Trophoblast cell (in vitro differentiated cells and primary cell): ENCODE results near the gene RNF157.

Experiments
- DNase-seq, 2 donors: peaks; one replicate each; pipeline ENCODE4 v3.0.0-alpha.2; 2016
- H2AFZ ChIP-seq: 2 replicates; pipeline ENCODE4 v1.6.1; 2013; ENCODE audit warnings: low read length, moderate library complexity, mild to moderate bottlenecking; ENCODE audit not compliant: insufficient read depth, poor library complexity
- H2AK5ac ChIP-seq: 2 replicates; pipeline ENCODE4 v1.6.1; 2013; ENCODE audit warnings: mild to moderate bottlenecking, low read length
- H2BK120ac ChIP-seq: 2 replicates; pipeline ENCODE4 v1.6.1; 2013; ENCODE audit warnings: low read length, mild to moderate bottlenecking, moderate library complexity; ENCODE audit not compliant: insufficient read depth, poor library complexity
- H2BK12ac ChIP-seq: 2 replicates; pipeline ENCODE4 v1.6.1; 2013; ENCODE audit warnings: mild to moderate bottlenecking, low read length, moderate library complexity
- H2BK5ac ChIP-seq: 2 replicates; pipeline ENCODE4 v1.6.1; 2013; ENCODE audit warnings: low read length, low read depth, moderate library complexity, mild to moderate bottlenecking; ENCODE audit not compliant: poor library complexity
- H3K14ac ChIP-seq: 2 replicates; pipeline ENCODE4 v1.6.1; 2013; ENCODE audit warnings: mild to moderate bottlenecking, low read length
- H3K18ac ChIP-seq: 2 replicates; pipeline ENCODE4 v1.6.1; 2013; ENCODE audit warnings: mild to moderate bottlenecking, low read length
- H3K23ac ChIP-seq: 2 replicates; pipeline ENCODE4 v1.6.1; 2013; ENCODE audit warnings: low read length
- H3K27ac ChIP-seq: 2 replicates; pipeline ENCODE4 v1.5.1; 2013; ENCODE audit warnings: low read depth, mild to moderate bottlenecking, inconsistent platforms, low read length, moderate library complexity
- H3K27me3 ChIP-seq: 2 replicates; pipeline ENCODE4 v1.6.1; 2013; ENCODE audit warnings: inconsistent platforms, mild to moderate bottlenecking, low read length, moderate library complexity; ENCODE audit not compliant: insufficient read depth
- H3K36me3 ChIP-seq, 2 experiments: 1 replicate in 1 of 2; 2 replicates in 1 of 2; pipeline ENCODE4 v1.6.1; 2013; ENCODE audit warnings: low read length in 2 of 2, mild to moderate bottlenecking in 2 of 2, moderate library complexity in 1 of 2; ENCODE audit not compliant: insufficient read depth in 2 of 2, control insufficient read depth in 1 of 2
- H3K4ac ChIP-seq: 2 replicates; pipeline ENCODE4 v1.6.1; 2013; ENCODE audit warnings: low read depth, mild to moderate bottlenecking, low read length, moderate library complexity
- H3K4me1 ChIP-seq, 2 experiments: 1 replicate in 1 of 2; 2 replicates in 1 of 2; pipeline ENCODE4 v1.6.1; 2013; ENCODE audit warnings: low read length in 2 of 2, mild to moderate bottlenecking in 2 of 2, moderate library complexity in 1 of 2; ENCODE audit not compliant: insufficient read depth in 2 of 2, control insufficient read depth in 1 of 2
- H3K4me2 ChIP-seq: 2 replicates; pipeline ENCODE4 v1.6.1; 2013; ENCODE audit warnings: inconsistent platforms, mild to moderate bottlenecking, low read length, moderate library complexity
- H3K4me3 ChIP-seq: 2 replicates; pipeline ENCODE4 v1.5.1; 2013; ENCODE audit warnings: mild to moderate bottlenecking, low read depth, low read length, inconsistent platforms
- H3K79me1 ChIP-seq: one replicate; pipeline ENCODE4 v1.6.1; 2013; ENCODE audit warnings: low read length
- H3K79me2 ChIP-seq: 2 replicates; pipeline ENCODE4 v1.6.1; 2013; ENCODE audit warnings: low read length, mild to moderate bottlenecking; ENCODE audit not compliant: control insufficient read depth, insufficient read depth, poor library complexity
- H3K9ac ChIP-seq: 2 replicates; pipeline ENCODE4 v1.6.1; 2013; ENCODE audit warnings: mild to moderate bottlenecking, low read length
- H3K9me3 ChIP-seq: 2 replicates; pipeline ENCODE4 v1.6.1; 2013; ENCODE audit warnings: low read depth, mild to moderate bottlenecking, control low read depth, inconsistent platforms, low read length; ENCODE audit not compliant: insufficient read depth
- H4K12ac ChIP-seq: 2 replicates; pipeline ENCODE4 v1.6.1; 2013; ENCODE audit warnings: low read depth, mild to moderate bottlenecking, low read length, moderate library complexity
- H4K8ac ChIP-seq: 2 replicates; pipeline ENCODE4 v1.6.1; 2013; ENCODE audit warnings: low read depth, mild to moderate bottlenecking, low read length, moderate library complexity
- H4K91ac ChIP-seq: one replicate; pipeline ENCODE4 v1.6.1; 2013; ENCODE audit warnings: low read depth, mild to moderate bottlenecking, low read length, moderate library complexity
- WGBS: extraction: QIAGEN DNeasy Blood & Tissue Kit; methylation state at CpG from one replicate; pipeline ENCODE4 v1.1.7; 2013; ENCODE audit warnings: missing lambda C conversion rate; ENCODE audit not compliant: insufficient read length, insufficient coverage; ENCODE audit errors: extremely low coverage; 5-methylcytosine and 5-hydroxymethylcytosine counted together

The RNF157 gene

DNA sequence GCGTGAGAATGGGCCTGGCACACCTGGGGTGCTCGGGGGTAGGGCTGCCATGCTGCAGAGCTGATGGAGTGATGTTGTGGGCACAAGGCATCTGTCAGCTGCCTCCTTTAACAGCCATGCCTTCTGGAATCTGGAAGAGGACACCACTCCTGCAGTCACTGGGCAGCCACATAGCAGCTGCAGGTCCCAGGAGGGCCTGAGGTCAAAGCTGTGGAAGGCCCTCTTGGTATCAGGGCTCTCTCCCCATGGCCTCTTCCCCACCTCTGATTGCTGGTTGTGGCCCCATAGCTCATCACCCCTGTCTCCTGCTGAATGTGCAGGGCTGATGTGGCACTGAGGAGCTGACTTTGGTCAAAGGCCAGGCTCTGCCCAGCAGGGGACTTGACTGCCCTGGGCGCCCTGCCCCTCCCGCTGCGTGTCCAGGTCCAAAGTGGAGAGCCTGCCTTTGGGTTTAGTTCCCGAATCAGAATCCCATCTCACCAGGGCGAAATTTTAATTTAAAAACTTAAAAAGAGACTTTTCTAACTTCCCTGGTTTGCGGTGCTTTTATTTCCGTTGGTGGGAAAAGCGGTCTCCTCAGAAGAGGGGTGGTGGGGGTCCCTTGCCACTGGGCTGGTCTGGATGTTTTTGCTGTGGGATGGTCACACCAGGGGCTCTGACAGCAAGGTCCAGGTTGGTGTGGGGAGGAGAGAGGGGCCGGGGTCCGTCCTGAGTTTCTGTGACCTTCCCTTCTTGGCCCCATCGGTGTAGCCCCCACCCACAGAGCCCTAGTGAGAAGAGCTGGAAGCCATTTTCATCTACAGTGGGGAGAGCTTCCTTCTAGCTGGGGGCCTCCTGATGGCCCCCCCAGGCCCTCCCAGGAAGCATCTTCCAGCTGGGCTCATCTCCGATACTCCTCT lies 30.7 kb upstream of the RNF157 start:
- DNase-seq, result peak in 1 of 2 donors; percentile 31

DNA sequence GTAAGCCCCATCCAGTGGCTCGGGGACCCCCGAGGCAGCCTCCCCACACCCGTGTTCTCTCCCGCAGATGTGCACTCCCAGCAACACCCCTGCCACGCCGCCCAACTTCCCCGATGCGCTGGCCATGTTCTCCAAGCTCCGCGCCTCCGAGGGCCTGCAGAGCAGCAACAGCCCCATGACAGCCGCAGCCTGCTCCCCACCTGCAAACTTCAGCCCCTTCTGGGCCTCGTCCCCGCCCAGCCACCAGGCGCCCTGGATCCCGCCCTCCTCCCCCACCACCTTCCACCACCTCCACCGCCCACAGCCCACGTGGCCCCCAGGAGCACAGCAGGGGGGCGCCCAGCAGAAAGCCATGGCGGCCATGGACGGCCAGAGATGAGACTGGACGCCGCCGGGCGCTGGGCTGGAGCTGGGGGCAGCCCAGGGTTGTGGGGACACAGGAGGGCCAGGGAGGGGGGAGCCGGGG lies 29.9 kb upstream of the RNF157 start:
- H2BK12ac ChIP-seq, result no peak overlapping the region
- peaks cover 25% of the 10 kb centered on the region for H3K79me1 ChIP-seq
- no peak overlapping the region for H4K91ac ChIP-seq
- no peak overlapping the region for H2BK5ac ChIP-seq
- no peak overlapping the region for H3K27ac ChIP-seq
- H3K4me2 ChIP-seq, result no peak overlapping the region
- no peak overlapping the region for H3K23ac ChIP-seq
- no peak for DNase-seq
- H2AK5ac ChIP-seq, result no peak overlapping the region
- H3K27me3 ChIP-seq, result no peaks in the 10 kb centered on the region
- no CpG with 5 or more reads among the region's 26 CpGs for WGBS
- peaks cover 6% of the 10 kb centered on the region for H3K79me2 ChIP-seq
- no peak overlapping the region for H3K4me3 ChIP-seq
- H3K9me3 ChIP-seq, result no peaks in the 10 kb centered on the region
- no peak overlapping the region for H3K14ac ChIP-seq
- no peak overlapping the region for H4K12ac ChIP-seq
- H4K8ac ChIP-seq, result no peak overlapping the region
- H2AFZ ChIP-seq, result no peak overlapping the region
- H3K4me1 ChIP-seq, result peaks cover 26 to 46% of the 10 kb centered on the region in 2 experiments
- H3K18ac ChIP-seq, result no peak overlapping the region
- H3K4ac ChIP-seq, result no peak overlapping the region
- H2BK120ac ChIP-seq, result no peak overlapping the region
- peaks cover 13 to 20% of the 10 kb centered on the region in 2 experiments for H3K36me3 ChIP-seq
- H3K9ac ChIP-seq, result no peak overlapping the region

More for the DNA sequence above, 30.7 kb upstream of the RNF157 start:
- H2AFZ ChIP-seq, result no peak overlapping the region
- H3K4ac ChIP-seq, result no peak overlapping the region
- H3K9ac ChIP-seq, result no peak overlapping the region
- H2BK5ac ChIP-seq, result no peak overlapping the region
- H4K12ac ChIP-seq, result no peak overlapping the region
- no peak overlapping the region for H3K4me2 ChIP-seq
- H4K91ac ChIP-seq, result no peak overlapping the region
- no peak overlapping the region for H3K18ac ChIP-seq
- H3K79me1 ChIP-seq, result peaks cover 27% of the 10 kb centered on the region
- no CpG with 5 or more reads among the region's 14 CpGs for WGBS
- H3K27me3 ChIP-seq, result no peaks in the 10 kb centered on the region
- H3K4me3 ChIP-seq, result no peak overlapping the region
- no peak overlapping the region for H4K8ac ChIP-seq
- H3K4me1 ChIP-seq, result peaks cover 28 to 51% of the 10 kb centered on the region in 2 experiments
- H3K79me2 ChIP-seq, result peaks cover 1% of the 10 kb centered on the region
- peaks cover 13 to 20% of the 10 kb centered on the region in 2 experiments for H3K36me3 ChIP-seq
- no peak overlapping the region for H2AK5ac ChIP-seq
- H3K14ac ChIP-seq, result no peak overlapping the region
- no peaks in the 10 kb centered on the region for H3K9me3 ChIP-seq
- H3K23ac ChIP-seq, result no peak overlapping the region
- H3K27ac ChIP-seq, result no peak overlapping the region
- no peak overlapping the region for H2BK12ac ChIP-seq
- no peak overlapping the region for H2BK120ac ChIP-seq

DNA sequence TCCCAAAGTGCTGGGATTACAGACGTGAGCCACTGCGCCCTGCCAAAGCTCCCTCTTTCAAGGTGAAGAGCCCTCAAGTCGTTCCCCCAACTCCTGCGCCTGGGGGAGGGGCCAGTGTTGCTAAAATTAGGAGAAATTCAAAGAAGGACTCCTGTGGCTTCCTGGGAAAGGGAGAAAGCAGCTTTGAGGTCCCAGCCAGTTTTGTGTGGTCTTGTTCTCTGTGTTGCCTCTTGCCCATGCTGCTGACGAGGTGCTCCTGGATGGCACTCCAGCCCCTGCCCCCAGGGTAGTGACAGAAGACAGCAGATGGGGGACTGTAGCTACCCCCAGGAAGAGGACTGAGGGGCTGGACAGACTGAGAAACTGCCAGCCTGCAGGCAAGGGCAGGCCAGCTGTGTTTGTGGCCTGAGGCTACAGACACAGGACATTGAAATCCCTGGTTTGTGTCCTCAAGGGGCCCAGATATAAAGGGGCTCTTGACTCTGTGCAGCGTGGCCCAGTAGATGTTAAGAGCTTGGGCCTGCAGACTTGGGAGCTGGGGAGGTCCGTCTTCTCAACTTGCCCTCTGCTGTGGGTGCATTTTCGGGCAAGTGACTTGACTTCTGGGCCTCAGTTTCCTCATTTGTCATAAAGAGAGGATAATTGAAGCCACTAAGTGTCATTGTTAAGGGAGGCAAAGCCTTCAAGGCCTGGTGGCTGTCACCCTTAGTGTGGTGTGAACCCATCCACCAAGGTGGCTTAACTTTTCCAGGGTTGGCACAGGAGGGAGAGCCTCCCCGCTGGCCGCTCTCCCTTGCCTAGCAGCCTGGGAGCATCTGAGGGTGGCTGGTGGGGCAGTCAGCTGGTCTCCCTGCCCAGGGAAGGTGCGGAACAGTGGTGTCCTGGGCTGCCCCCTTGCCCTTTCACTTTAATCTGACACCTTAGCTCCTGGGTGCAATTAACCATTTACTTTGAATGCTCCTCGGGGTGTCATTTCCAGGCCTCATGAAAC lies 29.0 kb upstream of the RNF157 start:
- Histone ChIP-seq H3K18ac (peak overlapping the region; percentile 0), H3K36me3 (peaks cover 13 to 20% of the 10 kb centered on the region in 2 experiments), H2BK12ac (no peak overlapping the region), H3K9ac (no peak overlapping the region), H3K27ac (peak overlapping the region; percentile 3), H3K79me1 (peaks cover 27% of the 10 kb centered on the region), H4K12ac (no peak overlapping the region), H3K27me3 (no peaks in the 10 kb centered on the region), H2BK120ac (no peak overlapping the region), H3K23ac (no peak overlapping the region), H2BK5ac (no peak overlapping the region), H3K4me3 (no peak overlapping the region), H3K4me2 (no peak overlapping the region), H4K8ac (no peak overlapping the region), H3K4me1 (peaks cover 26 to 47% of the 10 kb centered on the region in 2 experiments), H3K79me2 (peaks cover 6% of the 10 kb centered on the region), H2AFZ (no peak overlapping the region), H2AK5ac (no peak overlapping the region), H4K91ac (peak overlapping the region; percentile 41), H3K4ac (no peak overlapping the region), H3K9me3 (no peaks in the 10 kb centered on the region), H3K14ac (no peak overlapping the region)
- WGBS, result no CpG with 5 or more reads among the region's 12 CpGs
- DNase-seq, result peak in 1 of 2 donors; percentile 46
